Middle frontal gyrus (tissue), 1 donor: Measurements from ENCODE around the gene TRPM8.

Experiments
- DNase-seq: peaks from one replicate; pipeline ENCODE4 v3.0.0-alpha.2; 2015; ENCODE audit warnings: low spot score; ENCODE audit errors: extremely low spot score

The TRPM8 gene

GRCh38 chr2:233974530-233975071, 57.4 kb downstream of the TRPM8 start:
- DNase-seq = peak; percentile 40

DNA sequence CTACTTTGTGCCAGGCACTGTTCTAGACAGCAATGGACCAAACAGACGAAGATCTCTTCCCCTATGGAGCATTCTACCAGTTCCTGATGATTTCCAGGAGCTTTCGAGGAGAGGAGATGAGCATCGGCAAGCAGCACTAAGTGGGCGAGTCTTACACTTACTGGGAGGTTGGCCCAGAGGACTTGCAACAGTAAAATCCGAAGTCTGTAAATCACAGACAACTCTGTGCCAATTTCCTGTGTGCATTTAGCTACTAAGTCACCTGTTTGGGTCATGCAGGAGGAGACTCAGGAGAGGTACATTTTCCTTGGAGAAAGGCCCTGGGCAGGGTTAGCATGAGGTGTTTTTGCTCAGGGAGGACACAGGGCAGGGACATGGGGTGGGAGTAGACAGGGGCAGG, 58.9 kb downstream of the TRPM8 start:
- DNase-seq = peak; percentile 18

- DNase-seq = peak; percentile 9
Observed at GRCh38 chr2:233976690-233977294, 59.6 kb downstream of the TRPM8 start.

GRCh38 chr2:233977296-233977837, 60.2 kb downstream of the TRPM8 start:
- DNase-seq = no peak

DNA sequence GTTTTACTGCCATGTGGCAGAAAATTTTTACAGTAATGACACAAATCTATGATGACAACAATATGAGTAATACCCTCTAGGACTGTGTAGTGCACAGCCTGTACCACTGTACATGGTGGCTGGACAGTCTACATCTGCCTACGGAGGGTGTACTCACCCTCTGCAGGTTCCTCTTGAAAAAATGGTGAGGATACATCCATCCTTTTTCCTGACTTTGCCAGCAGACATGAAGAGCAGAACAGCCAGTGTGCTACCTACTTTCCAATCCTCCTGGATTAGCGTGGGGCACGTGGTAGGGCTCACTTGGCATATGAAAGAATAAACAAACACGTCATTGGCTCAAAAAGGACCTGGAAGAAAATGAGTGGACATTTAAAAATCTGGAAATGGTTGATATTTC, 62.6 kb downstream of the TRPM8 start:
- DNase-seq = no peak

GRCh38 chr2:233980955-233981561, 63.9 kb downstream of the TRPM8 start:
- DNase-seq = no peak

DNA sequence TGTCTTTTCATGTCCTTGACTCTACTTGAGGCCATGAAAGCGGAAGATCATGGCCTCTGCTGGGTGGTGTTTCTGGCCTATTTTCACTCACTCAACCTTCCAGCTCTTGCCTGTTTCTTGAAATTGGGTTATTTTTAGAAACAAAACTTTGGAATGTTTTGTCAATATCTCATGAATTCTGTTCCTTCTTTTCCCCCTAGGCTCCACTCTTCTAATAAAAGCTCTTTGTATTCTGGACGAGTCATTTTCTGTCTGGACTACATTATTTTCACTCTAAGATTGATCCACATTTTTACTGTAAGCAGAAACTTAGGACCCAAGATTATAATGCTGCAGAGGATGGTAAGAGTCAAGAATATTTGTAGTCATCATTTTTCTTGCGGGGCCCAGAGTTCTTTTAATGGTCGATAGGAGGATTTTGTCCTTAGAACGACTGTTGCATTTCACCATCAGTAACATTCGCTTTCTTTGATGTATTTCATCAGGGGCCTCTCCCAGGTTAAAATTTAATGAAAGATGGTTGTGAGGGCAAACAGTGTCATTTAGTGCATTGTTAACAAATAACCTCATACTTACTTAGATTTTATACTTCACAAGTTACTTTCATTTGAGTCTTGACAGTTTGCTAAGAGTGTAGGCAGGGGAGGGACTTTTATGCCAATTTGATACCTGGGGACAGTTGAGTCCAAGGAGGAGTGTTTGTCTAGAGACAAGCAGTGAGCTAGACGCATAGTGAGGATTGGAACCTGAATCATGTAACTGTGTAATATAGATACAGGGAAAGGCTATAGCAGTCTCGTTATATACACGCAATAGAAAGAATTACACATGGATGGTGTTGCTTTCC, 64.6 kb downstream of the TRPM8 start:
- DNase-seq = no peak

- no peak for DNase-seq
Observed at GRCh38 chr2:233982421-233983121, 65.4 kb downstream of the TRPM8 start.

- no peak for DNase-seq
Observed at GRCh38 chr2:233983445-233983844, 66.3 kb downstream of the TRPM8 start.

GRCh38 chr2:233988581-233988980, 71.4 kb downstream of the TRPM8 start:
- no peak for DNase-seq

DNA sequence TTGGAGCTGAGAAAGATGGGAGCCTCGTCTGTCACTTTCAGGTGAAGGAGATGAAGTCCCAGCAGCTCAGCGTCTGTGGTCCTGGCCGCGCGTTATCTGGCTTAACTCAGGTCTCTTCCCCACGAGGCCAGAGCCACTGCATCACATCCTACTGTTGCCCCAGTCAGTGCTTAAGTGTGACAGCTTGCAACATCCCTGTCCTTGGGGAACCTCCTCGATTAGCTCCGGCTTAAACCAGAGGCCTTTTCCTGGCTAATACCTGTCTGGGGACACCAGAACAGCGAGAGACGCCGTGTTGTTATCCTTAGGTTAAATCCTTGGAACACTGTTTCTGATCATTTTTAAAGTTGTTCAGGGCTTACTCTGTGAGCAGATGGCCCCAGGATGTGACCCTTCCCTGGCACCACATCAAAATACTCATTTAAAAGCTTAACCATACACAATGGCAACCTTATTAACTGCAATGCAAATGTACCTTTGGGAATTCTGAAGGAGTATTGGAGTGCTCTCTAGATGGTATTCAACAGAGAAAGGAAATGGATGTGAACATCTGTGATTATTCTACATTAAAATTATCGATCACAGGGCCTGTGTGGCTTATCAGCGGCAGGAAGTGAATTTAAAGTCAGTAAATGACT, 72.2 kb downstream of the TRPM8 start:
- DNase-seq = no peak

- DNase-seq = no peak
Observed at GRCh38 chr2:233990261-233990798, 73.2 kb downstream of the TRPM8 start.

DNA sequence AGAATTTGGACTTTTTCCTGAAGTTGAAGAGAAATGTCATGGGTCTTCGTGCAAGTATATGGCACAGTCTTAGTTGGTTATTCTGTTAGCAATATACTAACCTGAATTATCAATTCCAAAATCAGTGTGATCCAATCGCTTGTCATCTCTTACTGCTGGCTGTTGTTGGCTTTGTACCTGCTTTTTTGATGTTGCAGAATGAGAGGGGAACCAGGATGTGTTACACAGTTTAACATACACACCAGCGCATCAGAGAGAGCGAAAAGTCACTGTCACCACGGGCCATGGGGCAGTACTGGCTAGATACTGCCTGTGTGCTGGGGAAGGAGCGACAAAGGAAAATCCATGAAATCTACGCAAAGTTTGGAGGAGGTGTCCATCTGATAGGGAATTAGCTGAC, 74.0 kb downstream of the TRPM8 start:
- no peak for DNase-seq

GRCh38 chr2:233992513-233993217, 75.5 kb downstream of the TRPM8 start:
- no peak for DNase-seq

DNA sequence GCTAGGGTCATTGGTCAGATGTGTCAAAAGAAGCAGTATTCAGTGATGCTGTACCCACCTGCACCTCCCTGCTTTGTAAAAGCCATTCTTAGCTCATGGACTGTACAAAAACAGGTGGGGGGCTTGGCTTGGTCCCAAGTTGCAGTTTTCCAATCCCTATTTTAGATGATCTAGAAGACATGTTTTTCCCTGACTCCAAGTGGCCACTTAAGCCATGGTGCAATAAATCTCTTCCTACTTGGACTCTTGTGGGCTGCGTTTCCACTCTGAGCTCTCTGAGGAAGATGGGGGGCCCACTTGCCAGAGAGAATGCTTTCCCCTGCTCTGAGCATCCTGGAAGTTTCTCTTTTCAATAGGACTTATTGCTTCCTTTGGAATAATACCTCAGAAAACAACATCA, 76.3 kb downstream of the TRPM8 start:
- no peak for DNase-seq

DNA sequence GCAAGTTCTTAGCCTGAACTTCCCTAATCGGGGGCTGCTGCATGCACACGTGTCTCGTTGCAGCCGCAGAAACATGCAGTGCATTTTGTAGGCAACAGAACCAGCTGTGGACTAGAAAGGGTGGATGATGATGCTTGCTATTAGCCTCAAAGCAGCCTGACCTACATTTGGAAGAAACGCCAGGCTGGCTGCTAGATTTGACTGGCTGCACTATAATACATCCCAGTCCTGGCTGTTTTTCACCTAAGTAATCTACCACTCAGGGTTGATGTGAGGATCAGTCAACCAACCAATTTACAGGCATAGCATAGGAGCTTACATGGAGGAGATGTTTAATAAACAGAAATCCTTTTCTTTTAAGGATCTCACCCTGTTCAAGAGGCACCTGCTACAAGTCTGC, 77.0 kb downstream of the TRPM8 start:
- DNase-seq = no peak

- DNase-seq = no peak
Observed at GRCh38 chr2:233996000-233996399, 78.8 kb downstream of the TRPM8 start.

DNA sequence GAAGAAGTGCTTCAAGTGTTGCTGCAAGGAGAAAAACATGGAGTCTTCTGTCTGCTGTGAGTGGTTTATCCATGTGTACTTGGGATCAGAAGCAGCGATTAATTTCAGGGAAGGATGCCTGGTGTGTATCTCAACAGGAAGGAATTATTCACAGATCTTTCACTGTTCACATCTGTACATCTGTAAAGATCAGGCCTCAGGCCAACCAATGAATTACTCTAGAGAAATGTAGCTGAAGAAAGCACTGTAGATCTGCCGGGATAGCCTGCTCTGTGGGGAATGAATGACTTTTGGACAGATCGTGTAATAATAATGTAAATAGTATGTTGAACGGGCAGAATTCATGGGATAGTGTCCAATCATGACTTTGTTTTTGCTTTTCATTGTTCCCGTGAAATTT, 79.3 kb downstream of the TRPM8 start:
- no peak for DNase-seq

DNA sequence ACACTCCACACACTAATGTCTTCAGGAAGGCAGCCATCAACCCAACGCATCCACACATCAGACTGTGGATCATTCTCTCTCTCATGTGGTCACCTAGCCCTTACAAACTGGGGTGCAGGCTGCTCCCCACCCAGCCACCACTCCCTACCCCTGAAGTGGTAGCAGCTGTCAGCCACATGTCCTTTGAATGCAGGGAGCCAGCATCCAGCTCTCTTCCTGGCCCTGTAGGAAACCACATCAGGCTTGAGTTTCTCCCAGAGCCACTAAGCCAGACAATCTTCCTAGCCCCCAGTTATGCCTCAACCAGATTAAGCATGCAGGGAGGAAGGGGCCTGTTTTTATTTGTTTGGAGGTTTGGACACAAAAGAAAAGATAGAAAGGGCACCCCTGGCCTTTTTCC, 80.5 kb downstream of the TRPM8 start:
- DNase-seq = no peak

GRCh38 chr2:233999182-233999581, 82.0 kb downstream of the TRPM8 start:
- DNase-seq = no peak
